Naive thymus-derived CD4-positive, alpha-beta T cell (primary cell): ENCODE measurements around the gene TBC1D10A. TPM values are rescaled to one million over a fixed set of nuclear protein-coding genes. Genes with fewer than 3 reads are reported as not detected.

Experiments
- ATAC-seq: fragments of 150-1000 bp; cut with Tn5 transposase; 2 replicates; pipeline ENCODE4 v1.10.0; 2021; ENCODE audit warnings: mild to moderate bottlenecking, moderate library complexity
- CTCF ChIA-PET: fragments of 350-600 bp; sonication (Branson Sonifier 250); formaldehyde crosslinking; loops from one replicate; lab custom pipeline; 2021; ENCODE audit warnings: antibody characterized with exemption; lab: Charles Lee
- POLR2A ChIA-PET: fragments of 350-600 bp; sonication (Branson Sonifier 250); formaldehyde crosslinking; loops from one replicate; lab custom pipeline; 2021; ENCODE audit warnings: antibody characterized with exemption, inconsistent platforms; lab: Charles Lee
- DNase-seq, 9 donors: peaks; one replicate each; pipeline versions ENCODE4 v3.0.0 to v3.0.0-alpha.2; 2020 to 2022; ENCODE audit warnings: mixed read lengths in 1 of 9
- H3K27ac ChIP-seq: one replicate; pipeline ENCODE4 v1.7.0; 2013; ENCODE audit warnings: mild to moderate bottlenecking, low read depth, low read length, moderate library complexity
- H3K27me3 ChIP-seq, 2 donors: one replicate each; pipeline ENCODE4 v1.7.0; 2013; ENCODE audit warnings: low read length in 2 of 2, mild to moderate bottlenecking in 2 of 2, moderate library complexity in 2 of 2; ENCODE audit not compliant: control insufficient read depth in 2 of 2, insufficient read depth in 2 of 2
- H3K36me3 ChIP-seq, 3 experiments: 1 replicate in 2 of 3; 2 replicates in 1 of 3; pipeline ENCODE4 v1.7.0; 2013; ENCODE audit warnings: low read length in 3 of 3, mild to moderate bottlenecking in 3 of 3, moderate library complexity in 1 of 3; ENCODE audit not compliant: insufficient read depth in 3 of 3, control insufficient read depth in 2 of 3
- H3K4me1 ChIP-seq, 2 donors: one replicate each; pipeline ENCODE4 v1.7.0; 2013; ENCODE audit warnings: low read length in 2 of 2, mild to moderate bottlenecking in 2 of 2, moderate library complexity in 1 of 2; ENCODE audit not compliant: control insufficient read depth in 2 of 2, insufficient read depth in 2 of 2
- H3K4me3 ChIP-seq: 2 replicates; pipeline ENCODE4 v1.7.0; 2013; ENCODE audit warnings: mild to moderate bottlenecking, low read length
- H3K9me3 ChIP-seq, 3 experiments: 1 replicate in 2 of 3; 2 replicates in 1 of 3; pipeline ENCODE4 v1.7.0; 2013; ENCODE audit warnings: low read length in 3 of 3; ENCODE audit not compliant: control insufficient read depth in 2 of 3
- H3K27ac Mint-ChIP-seq, 9 donors: one replicate each; pipeline ENCODE4 v1.8.0; 2020 to 2022; ENCODE audit warnings: mixed read lengths in 9 of 9, mild to moderate bottlenecking in 8 of 9, moderate library complexity in 5 of 9, inconsistent platforms in 2 of 9
- H3K27me3 Mint-ChIP-seq, 5 donors: one replicate each; pipeline ENCODE4 v1.8.0; 2021 to 2022; ENCODE audit warnings: mixed read lengths in 5 of 5, mild to moderate bottlenecking in 1 of 5
- H3K36me3 Mint-ChIP-seq, 5 donors: one replicate each; pipeline ENCODE4 v1.8.0; 2020 to 2022; ENCODE audit warnings: mixed read lengths in 5 of 5, mild to moderate bottlenecking in 3 of 5, inconsistent platforms in 1 of 5
- H3K4me1 Mint-ChIP-seq, 7 donors: one replicate each; pipeline ENCODE4 v1.8.0; 2020 to 2022; ENCODE audit warnings: mixed read lengths in 7 of 7, mild to moderate bottlenecking in 3 of 7, inconsistent platforms in 1 of 7
- H3K4me3 Mint-ChIP-seq, 10 donors: one replicate each; pipeline ENCODE4 v1.8.0; 2020 to 2022; ENCODE audit warnings: mild to moderate bottlenecking in 10 of 10, mixed read lengths in 10 of 10, moderate library complexity in 6 of 10, inconsistent platforms in 2 of 10
- H3K9me3 Mint-ChIP-seq, 11 donors: one replicate each; pipeline ENCODE4 v1.8.0; 2020 to 2022; ENCODE audit warnings: mixed read lengths in 11 of 11, mild to moderate bottlenecking in 4 of 11, inconsistent platforms in 1 of 11, moderate library complexity in 1 of 11
- intact Hi-C, 2 donors: fragments of 100-400 bp; cut with micrococcal nuclease; formaldehyde crosslinking; loops; one replicate each; pipeline ENCODE4 v1.15.1; 2023
- polyA plus RNA-seq, 2 donors: library from polyadenylated mRNA; unstranded; fragments of 300-500 nt; fragmentation: Illumina TruSeq; gene quantifications; one replicate each; pipeline ENCODE4 v1.2.3, GENCODE V29; 2021
- total RNA-seq, 6 experiments: library from RNA in 5 of 6; stranded (reverse) in 5 of 6; gene quantifications; 1 replicate in 5 of 6; 2 replicates in 1 of 6; pipeline ENCODE4 v1.2.3 and lab custom pipeline; 2021 to 2026

TBC1D10A gene
- total and polyA plus RNA-seq, 7 experiments from 2014 or later = 47.2 to 84.7 (median 70.9) TPM

DNA sequence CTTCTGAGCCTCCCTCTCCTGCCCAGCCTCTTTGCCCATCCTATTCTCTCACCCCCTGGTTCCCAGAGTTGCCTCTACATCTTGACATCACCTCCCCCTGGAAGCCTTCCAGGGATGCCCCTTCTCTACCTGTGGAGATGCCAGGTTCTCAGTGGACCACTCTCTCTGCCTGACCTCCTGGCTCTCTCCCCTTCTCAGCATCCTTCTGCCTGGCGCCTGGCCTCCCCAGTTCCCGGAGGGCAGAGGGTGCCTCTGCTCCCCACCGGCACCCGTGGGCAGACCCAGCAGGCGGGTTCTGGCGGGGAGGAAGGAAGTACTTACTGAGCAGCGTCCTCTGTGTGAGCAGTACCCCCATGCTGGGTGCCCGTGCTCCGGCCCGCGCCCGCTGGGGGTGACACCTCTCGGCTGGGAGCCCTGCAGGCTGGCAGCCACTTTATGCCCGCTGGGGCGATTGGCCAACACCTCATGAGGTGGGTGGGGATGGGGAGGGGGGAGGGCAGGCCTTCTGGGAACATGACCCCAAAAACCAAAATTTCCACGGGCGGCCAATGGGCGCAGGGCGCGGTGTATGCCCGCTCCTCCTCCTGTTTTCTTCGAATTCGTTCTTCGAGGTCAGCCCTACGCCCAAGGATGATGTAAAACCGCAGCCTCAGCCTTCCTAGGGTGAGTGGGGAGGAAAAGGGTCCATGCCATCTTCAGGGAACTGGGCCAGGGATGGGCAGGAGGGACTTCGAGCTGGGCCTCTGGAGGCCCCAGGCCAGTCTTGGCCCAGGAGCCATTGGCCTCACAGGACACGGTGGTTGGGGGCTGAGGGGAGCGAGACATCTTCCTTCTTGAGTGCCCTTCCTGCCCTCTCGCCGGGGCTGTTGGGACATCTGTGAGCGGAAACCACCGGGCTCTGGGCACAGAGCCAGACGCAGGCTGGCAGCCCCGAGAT lies 60.0 kb downstream of the TBC1D10A start, which contains the start of gene OSM:
OSM (minus strand) TSS at position 407 of the 937 bp plus-strand sequence; CDS start at position 355, 52 bp downstream.
- DNase-seq = peak; percentile 42 to 72 (median 57)
- H3K36me3 ChIP-seq = peaks cover 0 to 8% (median 0%) of the 10 kb centered on the region in 3 experiments
- no peaks in the 10 kb centered on the region for H3K9me3 ChIP-seq
- peak; percentile 37 for ATAC-seq
- intact Hi-C loops = loop anchor here (1.0 to 5.0 kb wide), 11 partner anchors 20 to 664 kb away; partner anchors contain the start of genes SF3A1 (in 2 of the 2), CASTOR1 (in 1 of the 2), LIF (in 1 of the 2) and NF2 (in 1 of the 2)
- POLR2A ChIA-PET = interaction anchor here (1.0 to 3.0 kb wide), 4 partner anchors 9 to 22 kb away, joined by 3 to 18 read pairs (median 7); partner anchors contain the start of gene CASTOR1
- Mint-ChIP-seq H3K4me1 (peaks cover 22 to 65% (median 49%) of the 10 kb centered on the region in 7 donors), H3K9me3 (no peaks in the 10 kb centered on the region), H3K4me3 (peak within 1 kb of the TSS; percentile 88 to 98 (median 96)), H3K36me3 (peaks cover 0 to 64% (median 0%) of the 10 kb centered on the region in 5 donors), H3K27ac (peak within 1 kb of the TSS; percentile 93 to 100 (median 99)), H3K27me3 (no peaks in the 10 kb centered on the region)
- H3K4me3 ChIP-seq = peak within 1 kb of the TSS; percentile 99
- H3K4me1 ChIP-seq = peaks cover 28 to 38% of the 10 kb centered on the region in 2 donors
- no peaks in the 10 kb centered on the region for H3K27me3 ChIP-seq
- H3K27ac ChIP-seq = peak within 1 kb of the TSS; percentile 94
- CTCF ChIA-PET = interaction anchor here (1.0 to 5.5 kb wide), 3 partner anchors 20 to 157 kb away, joined by 5 to 85 read pairs (median 5); partner anchors contain the start of gene CASTOR1

DNA sequence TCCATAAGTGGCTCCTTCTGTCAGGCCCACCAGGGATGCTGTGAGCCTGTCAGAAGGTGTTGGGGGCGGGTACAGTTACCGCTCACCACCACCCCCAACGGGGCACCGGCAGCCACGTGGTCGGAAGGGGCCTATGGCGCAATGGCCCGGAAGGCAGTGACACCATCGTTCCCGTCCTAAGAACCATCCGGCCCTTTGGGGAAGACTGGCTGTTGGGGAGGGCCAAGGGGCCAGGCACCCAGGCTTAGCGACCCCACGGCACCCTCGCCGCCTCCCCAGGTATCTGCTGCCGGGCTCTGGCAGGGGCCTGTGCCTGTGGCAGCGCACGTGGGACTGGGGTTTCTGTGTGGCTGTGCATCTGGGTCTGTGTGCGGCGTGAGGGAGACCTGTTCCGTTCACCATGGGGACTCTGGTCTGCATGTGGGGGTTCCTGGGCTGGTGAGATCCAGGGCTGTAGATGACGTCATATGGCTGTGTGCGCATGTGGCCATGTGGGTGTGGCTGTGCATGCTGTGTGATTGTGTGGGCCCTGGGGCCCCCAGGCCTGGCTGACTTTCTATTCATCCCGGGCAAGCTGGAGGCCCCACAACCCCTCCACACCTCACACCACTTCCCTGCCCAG lies 60.8 kb downstream of the TBC1D10A start:
- H3K4me3 ChIP-seq = peak overlapping the region; percentile 99
- H3K27ac ChIP-seq = peak overlapping the region; percentile 94
- Mint-ChIP-seq H3K36me3 (peaks cover 0 to 59% (median 0%) of the 10 kb centered on the region in 5 donors), H3K4me3 (peak overlapping the region; percentile 88 to 98 (median 96)), H3K27me3 (no peaks in the 10 kb centered on the region), H3K9me3 (no peaks in the 10 kb centered on the region), H3K27ac (peak overlapping the region; percentile 93 to 100 (median 99)), H3K4me1 (peaks cover 27 to 64% (median 48%) of the 10 kb centered on the region in 7 donors)
- intact Hi-C loops = loop anchor here (1.0 to 5.0 kb wide), 10 partner anchors 40 to 664 kb away; partner anchors contain the start of genes SF3A1 (in 2 of the 2), NF2 (in 1 of the 2), PES1 (in 1 of the 2) and RNF215 (in 1 of the 2)
- H3K27me3 ChIP-seq = no peaks in the 10 kb centered on the region
- H3K4me1 ChIP-seq = peaks cover 28 to 38% of the 10 kb centered on the region in 2 donors
- H3K9me3 ChIP-seq = no peaks in the 10 kb centered on the region
- CTCF ChIA-PET = interaction anchor here (0.8 to 5.5 kb wide), 4 partner anchors 13 to 158 kb away, joined by 3 to 85 read pairs (median 4); partner anchors contain the start of gene CASTOR1
- H3K36me3 ChIP-seq = peaks cover 0 to 8% (median 0%) of the 10 kb centered on the region in 3 experiments
- peak; percentile 73 for ATAC-seq
- POLR2A ChIA-PET = interaction anchor here (2.6 to 3.0 kb wide), 2 partner anchors 13 to 22 kb away, joined by 11 to 18 read pairs; partner anchors contain the start of gene CASTOR1
- DNase-seq = peak; percentile 72 to 88 (median 82)

DNA sequence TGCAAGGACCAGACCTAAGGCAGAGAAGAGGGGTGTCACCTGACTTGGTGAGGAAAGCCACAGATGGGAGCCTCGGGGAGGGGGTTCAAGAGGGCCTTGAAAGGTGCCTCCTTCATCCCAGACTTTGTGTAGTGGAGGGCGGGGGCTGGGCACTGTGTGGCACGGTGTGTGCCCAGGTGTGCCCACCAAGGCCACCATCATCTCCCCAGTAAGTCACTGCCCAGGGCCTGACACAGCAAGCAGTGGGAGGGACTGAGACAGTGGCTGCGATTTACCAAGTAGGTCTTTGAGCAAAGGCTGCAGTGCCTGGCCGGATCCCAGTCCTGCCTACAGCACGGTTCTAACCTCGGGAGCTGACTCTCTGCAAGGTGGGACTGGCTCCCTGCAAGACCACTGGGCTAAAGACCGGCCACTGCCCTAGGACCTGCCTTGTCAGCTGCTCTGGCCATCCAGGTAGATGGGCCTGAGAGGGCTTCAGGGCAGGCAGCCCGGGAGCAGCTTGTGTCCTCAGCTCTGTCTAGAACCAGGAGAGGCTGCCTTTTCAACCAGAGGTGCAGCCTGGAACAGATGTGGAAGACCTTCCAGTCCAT lies 61.5 kb downstream of the TBC1D10A start:
- peaks cover 28 to 38% of the 10 kb centered on the region in 2 donors for H3K4me1 ChIP-seq
- no peak for DNase-seq

DNA sequence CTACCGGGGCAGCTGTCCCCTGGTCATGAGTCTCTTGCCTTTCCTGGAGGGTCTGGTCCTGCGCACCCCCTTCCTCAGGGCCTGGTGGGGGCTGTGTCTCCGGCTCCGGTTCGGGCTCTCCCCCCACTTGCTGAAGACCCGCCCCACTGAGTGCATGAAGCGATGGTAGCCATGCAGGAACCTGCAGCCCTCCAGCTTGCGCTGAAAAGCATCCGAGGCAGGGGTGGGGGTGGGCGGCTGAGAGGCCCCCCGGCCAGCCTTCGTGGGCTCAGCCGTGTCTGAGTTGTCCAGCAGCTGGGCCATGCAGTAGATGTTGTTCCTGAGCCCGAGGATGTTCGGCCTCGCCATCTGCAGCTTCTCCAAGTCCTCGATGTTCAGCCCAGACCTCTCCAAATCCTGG lies 62.9 kb downstream of the TBC1D10A start:
- H3K4me3 ChIP-seq = no peak overlapping the region
- no peak for DNase-seq
- peak overlapping the region in 2 of 10 donors; percentile 16 to 94 for H3K4me3 Mint-ChIP-seq
- H3K27me3 ChIP-seq = no peaks in the 10 kb centered on the region
- peak overlapping the region in 2 of 9 donors; percentile 74 to 98 for H3K27ac Mint-ChIP-seq
- intact Hi-C loops = loop anchor here (1.0 to 2.0 kb wide), 7 partner anchors 11 to 221 kb away; partner anchors contain the start of gene RNF215 (in 2 of the 2)
- no peaks in the 10 kb centered on the region for H3K9me3 ChIP-seq
- ChIA-PET CTCF (interaction anchor here (0.8 to 5.5 kb wide), 10 partner anchors 12 to 224 kb away, joined by 3 to 85 read pairs (median 4); partner anchors contain the start of genes CASTOR1 and RNF215), POLR2A (interaction anchor here (0.5 to 3.0 kb wide), 4 partner anchors 20 to 62 kb away, joined by 5 to 18 read pairs (median 6); partner anchors contain the start of gene CASTOR1)
- peaks cover 0 to 5% (median 0%) of the 10 kb centered on the region in 3 experiments for H3K36me3 ChIP-seq
- peaks cover 0 to 49% (median 0%) of the 10 kb centered on the region in 5 donors for H3K36me3 Mint-ChIP-seq
- H3K27me3 Mint-ChIP-seq = no peaks in the 10 kb centered on the region
- no peak overlapping the region for H3K27ac ChIP-seq
- peaks cover 27 to 60% (median 44%) of the 10 kb centered on the region in 7 donors for H3K4me1 Mint-ChIP-seq
- no peak for ATAC-seq
- H3K9me3 Mint-ChIP-seq = no peaks in the 10 kb centered on the region
- H3K4me1 ChIP-seq = peaks cover 28 to 38% of the 10 kb centered on the region in 2 donors

More for the DNA sequence above, 61.5 kb downstream of the TBC1D10A start:
- Mint-ChIP-seq H3K4me3 (peak overlapping the region; percentile 88 to 98 (median 96)), H3K27me3 (no peaks in the 10 kb centered on the region), H3K9me3 (no peaks in the 10 kb centered on the region), H3K27ac (peak overlapping the region; percentile 93 to 100 (median 99)), H3K4me1 (peaks cover 27 to 63% (median 45%) of the 10 kb centered on the region in 7 donors), H3K36me3 (peaks cover 0 to 54% (median 0%) of the 10 kb centered on the region in 5 donors)
- Histone ChIP-seq H3K9me3 (no peaks in the 10 kb centered on the region), H3K4me3 (peak overlapping the region; percentile 99), H3K27ac (peak overlapping the region; percentile 94), H3K36me3 (peaks cover 0 to 8% (median 0%) of the 10 kb centered on the region in 3 experiments), H3K27me3 (no peaks in the 10 kb centered on the region)
- ATAC-seq = no peak
- POLR2A ChIA-PET = interaction anchor here (0.5 to 3.0 kb wide), 5 partner anchors 18 to 657 kb away, joined by 3 to 18 read pairs (median 4); partner anchors contain the start of gene CASTOR1
- CTCF ChIA-PET = interaction anchor here (0.8 to 5.5 kb wide), 4 partner anchors 14 to 157 kb away, joined by 3 to 85 read pairs (median 16); partner anchors contain the start of genes CASTOR1 and RNF215
- intact Hi-C loops = loop anchor here (2.0 to 5.0 kb wide), 3 partner anchors 122 to 663 kb away; partner anchors contain the start of genes NF2 (in 1 of the 2), PES1 (in 1 of the 2) and RNF215 (in 1 of the 2)

DNA sequence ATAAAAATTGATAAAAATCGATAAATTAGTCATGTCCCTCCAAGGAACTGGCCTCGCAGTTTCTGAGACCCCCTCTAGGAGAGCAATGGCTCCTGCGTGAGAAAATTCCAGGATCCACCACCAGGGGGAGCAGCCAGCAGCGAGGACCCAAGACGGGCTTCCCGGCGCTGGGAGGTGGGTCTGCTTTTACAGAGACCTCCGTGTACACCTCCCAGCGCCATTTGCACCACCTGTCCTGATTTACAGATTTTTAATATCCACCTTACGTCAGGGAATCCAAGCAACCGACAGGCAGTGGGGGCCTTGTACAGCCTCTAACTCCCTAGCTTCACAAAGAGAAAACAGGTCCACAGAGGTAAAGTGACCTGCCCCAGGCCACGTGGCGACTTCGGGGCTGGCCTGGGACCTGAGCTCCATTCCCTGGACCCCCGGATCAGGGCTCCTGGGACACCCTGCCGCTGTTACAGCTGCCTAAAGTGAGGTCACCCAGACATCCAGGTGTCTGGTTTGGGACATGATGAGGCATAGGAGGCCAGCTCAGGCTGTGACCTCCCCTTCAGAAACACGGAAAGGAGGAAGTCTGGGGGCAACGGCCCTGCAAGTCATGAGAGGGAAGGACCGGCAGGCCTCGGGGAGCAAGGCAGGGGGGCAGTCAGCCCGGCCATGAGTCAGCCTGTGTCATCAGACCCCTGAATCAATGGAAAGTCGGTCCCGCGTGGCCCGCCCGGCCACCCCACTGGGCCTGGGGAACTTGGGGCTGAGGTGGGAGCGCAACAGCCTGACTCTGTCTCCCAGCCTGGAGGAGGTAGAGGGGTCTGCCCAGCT lies 63.6 kb downstream of the TBC1D10A start:
- POLR2A ChIA-PET = interaction anchor here (0.7 to 2.4 kb wide), 5 partner anchors 13 to 123 kb away, joined by 3 to 7 read pairs (median 5); no protein-coding TSS in a partner anchor
- Histone ChIP-seq H3K9me3 (no peaks in the 10 kb centered on the region), H3K4me3 (no peak overlapping the region)

More for the DNA sequence above, 63.6 kb downstream of the TBC1D10A start:
- Mint-ChIP-seq H3K4me1 (peaks cover 21 to 57% (median 39%) of the 10 kb centered on the region in 7 donors), H3K4me3 (peak overlapping the region; percentile 32 to 94 (median 48)), H3K36me3 (peaks cover 0 to 44% (median 0%) of the 10 kb centered on the region in 5 donors), H3K27me3 (no peaks in the 10 kb centered on the region), H3K9me3 (no peaks in the 10 kb centered on the region), H3K27ac (peak overlapping the region in 8 of 9 donors; percentile 7 to 87 (median 68))
- Histone ChIP-seq H3K36me3 (no peaks in the 10 kb centered on the region), H3K27me3 (no peaks in the 10 kb centered on the region), H3K4me1 (peaks cover 27 to 38% of the 10 kb centered on the region in 2 donors), H3K27ac (no peak overlapping the region)
- intact Hi-C loops = loop anchor here (1.0 kb wide), 6 partner anchors 12 to 222 kb away; partner anchors contain the start of gene RNF215 (in 1 of the 2)
- ATAC-seq = peak; percentile 28
- DNase-seq = peak; percentile 58 to 87 (median 70)
- CTCF ChIA-PET = interaction anchor here (0.6 to 5.5 kb wide), 12 partner anchors 13 to 162 kb away, joined by 3 to 85 read pairs (median 4); partner anchors contain the start of genes CASTOR1 and RNF215
